Measurements from ENCODE around the gene RIN3.

- TF ChIP-seq CTCF (conservative IDR thresholded peaks at IDR 0.05 in 1 of 2, IDR thresholded peaks at IDR 0.05 in 1 of 2; ENCODE audit: extremely low read depth in 1 of 2, insufficient read depth in 1 of 2, low read depth in 1 of 2, low read length in 2 of 2) (no peak), EZH2 (IDR thresholded peaks at IDR 0.05; ENCODE audit: borderline replicate concordance, low read length) (no peak)
These were observed 182.0 kb downstream of the RIN3 start for GRCh38 chr14:92695562-92695961.
